ENCODE results near the gene CCT8.

CCT8 gene, protein sequence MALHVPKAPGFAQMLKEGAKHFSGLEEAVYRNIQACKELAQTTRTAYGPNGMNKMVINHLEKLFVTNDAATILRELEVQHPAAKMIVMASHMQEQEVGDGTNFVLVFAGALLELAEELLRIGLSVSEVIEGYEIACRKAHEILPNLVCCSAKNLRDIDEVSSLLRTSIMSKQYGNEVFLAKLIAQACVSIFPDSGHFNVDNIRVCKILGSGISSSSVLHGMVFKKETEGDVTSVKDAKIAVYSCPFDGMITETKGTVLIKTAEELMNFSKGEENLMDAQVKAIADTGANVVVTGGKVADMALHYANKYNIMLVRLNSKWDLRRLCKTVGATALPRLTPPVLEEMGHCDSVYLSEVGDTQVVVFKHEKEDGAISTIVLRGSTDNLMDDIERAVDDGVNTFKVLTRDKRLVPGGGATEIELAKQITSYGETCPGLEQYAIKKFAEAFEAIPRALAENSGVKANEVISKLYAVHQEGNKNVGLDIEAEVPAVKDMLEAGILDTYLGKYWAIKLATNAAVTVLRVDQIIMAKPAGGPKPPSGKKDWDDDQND

DNA sequence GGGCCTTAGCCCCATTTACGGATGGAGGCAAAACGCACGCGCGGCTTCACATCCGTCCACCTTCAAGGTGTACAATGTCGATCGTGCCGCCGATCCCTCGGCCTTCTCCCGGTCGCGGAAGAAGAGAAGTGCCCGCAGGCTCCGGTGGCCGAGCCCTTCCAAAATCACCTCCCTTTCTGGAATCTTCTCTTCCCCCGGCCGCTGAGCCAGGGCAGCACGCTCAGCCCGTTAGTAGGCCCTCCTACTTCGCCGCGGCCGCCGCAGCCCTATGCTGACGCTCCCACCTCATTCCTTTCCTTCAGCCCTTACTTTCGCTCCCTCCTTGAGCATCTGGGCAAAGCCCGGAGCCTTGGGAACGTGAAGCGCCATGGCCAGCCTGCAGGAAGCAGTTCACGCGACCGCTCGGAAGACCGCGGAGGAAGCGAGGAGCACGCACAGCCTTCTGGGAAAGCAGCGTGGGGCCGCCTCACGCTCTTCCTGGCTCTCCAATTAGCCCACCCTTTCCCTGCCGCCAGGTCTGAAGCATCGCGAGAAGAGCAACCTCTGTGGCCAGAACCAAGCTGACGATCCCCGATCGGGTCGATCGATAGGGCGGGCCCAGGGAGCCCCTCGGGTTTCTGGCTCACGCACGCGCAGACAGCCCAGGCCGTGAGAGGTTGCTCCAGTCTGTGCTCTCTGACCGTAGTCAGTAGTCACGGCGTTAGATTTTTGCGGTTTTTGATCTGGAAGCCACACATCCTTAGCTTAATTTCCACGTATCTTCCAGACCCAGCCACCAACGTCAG is at the start of gene CCT8:
CCT8 (minus strand) TSS at position 427 of the 785 bp plus-strand sequence; CDS start at position 369, 58 bp downstream.
- peak; percentile 97 to 100 (median 98) for DNase-seq
- intact Hi-C loops (cut with DNase I) = loop anchor here (2.0 to 5.0 kb wide), 2 partner anchors 49 to 224 kb away; partner anchors contain the start of genes BACH1 and USP16

DNA sequence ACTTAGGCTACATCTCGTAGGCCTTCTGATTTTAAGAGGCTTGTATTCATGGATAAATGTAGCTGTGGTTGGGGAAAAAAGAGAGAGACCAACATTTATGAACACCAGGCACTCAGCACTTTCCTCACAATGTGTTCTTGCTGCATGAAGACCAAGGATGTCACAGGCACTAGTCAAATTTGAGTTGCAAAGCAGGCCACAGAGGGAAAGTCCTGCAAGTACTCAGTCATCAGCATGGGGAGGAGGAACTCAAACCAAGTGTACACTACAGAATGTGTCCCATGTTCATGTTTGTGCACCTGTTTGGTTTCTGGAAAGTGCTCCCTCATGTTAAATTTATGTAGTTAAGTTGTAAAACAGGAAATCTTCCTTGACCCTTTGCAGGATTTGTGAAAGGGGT is 48.3 kb upstream of the CCT8 start:
- intact Hi-C loops (cut with DNase I) = no loop called here
- no peak for DNase-seq

DNA sequence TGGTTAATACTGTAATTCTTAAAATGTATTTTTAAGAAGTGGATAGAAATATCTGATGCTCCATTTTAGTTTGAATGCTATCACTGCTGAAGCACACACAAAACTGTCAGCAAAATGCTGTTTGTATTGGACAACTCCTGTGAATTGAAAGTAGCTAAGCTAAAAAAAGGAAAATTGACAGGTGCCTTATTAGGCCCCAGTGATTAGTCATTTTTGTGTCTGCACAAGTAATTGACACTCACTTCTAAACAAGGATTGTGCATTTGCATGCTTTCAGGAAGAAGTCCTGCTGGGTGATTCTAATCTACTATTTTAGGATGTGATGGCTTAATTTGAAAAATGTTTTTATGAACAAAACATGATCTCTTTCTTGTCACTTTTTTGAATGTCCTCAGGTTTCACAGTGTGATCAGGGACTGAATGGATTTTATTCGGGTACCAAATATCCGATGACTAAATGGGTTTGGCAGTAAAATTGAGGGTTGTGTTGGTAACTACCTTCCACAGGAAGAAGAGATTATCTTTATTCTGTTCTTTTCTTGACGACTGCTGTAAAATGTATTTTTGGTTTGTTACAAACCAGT is 44.0 kb upstream of the CCT8 start:
- DNase-seq = no peak
- intact Hi-C loops (cut with DNase I) = no loop called here

DNA sequence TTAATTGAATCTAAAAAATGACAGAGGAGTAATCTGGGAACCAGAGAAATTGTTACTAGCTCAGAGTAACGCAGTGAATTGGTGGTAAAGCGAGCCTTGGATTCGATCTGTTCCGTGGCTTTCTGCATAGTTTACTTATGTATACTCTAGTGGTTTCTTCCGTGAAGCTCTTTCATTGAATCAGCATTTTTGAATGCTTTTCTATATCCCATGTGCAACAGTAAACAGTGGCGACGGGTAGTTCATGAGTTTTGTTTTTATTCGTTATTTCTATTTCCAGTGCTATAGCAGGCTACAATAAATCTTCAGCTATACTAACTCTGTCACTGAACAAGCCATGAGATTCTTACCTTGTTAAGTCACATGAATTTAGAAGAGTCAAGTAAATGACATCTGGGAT is 42.5 kb upstream of the CCT8 start:
- no peak for DNase-seq
- intact Hi-C loops (cut with DNase I) = no loop called here

DNA sequence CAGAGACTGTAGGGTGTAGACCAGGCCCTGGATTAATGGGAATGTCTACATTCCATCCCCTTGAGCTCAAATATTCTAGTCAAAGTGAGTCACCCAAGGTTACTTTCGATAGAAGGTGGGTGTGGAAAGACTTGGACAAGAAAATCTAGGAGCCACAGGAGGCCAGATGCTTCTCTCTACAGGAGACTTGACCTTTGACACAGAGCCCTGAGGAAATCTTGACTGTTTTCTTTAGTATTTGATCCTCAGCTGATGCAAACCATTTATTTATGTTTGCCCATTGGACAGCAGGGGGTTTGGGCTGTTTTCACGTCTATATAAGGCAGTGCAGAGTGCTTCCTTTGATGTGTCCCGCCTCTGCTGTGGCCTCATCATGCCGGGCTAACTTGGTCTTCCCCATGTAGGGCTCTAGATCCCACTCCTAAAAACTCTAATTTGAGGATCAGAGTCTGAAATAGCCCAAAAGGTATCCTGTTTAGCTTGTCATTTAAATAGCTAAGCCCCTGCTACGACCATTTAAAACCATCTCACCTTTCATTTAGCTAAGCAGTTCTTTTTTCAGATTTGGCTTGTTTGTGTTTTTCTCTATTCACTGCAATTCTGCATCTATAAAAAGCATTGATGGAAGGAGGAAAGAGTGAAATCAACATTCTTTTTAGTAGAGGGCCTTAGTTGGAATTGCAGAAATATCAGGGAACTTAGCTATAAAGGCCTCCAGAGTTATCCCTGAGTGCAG is 41.5 kb upstream of the CCT8 start:
- intact Hi-C loops (cut with DNase I) = no loop called here

DNA sequence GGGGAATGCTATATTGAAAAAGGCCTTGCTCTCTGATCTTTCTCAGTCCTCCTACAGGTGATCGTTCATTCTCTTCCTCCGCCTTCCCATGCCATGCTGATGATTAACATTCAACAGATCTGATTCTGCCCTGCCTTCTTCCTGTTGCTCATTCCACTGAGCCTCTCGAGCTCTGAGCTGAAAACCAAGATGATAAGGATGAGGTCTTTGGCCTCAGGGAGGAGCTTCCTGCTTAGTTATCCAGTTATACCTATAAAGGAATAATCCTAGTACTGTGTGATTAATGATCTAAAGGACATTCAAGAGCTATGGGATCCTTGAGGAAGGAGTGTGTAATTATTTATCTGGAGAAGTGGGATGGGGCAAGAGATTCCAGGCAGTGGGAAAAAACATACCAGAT is 31.8 kb upstream of the CCT8 start:
- no peak for DNase-seq
- intact Hi-C loops (cut with DNase I) = no loop called here

More for the DNA sequence above, 41.5 kb upstream of the CCT8 start:
- no peak for DNase-seq

DNA sequence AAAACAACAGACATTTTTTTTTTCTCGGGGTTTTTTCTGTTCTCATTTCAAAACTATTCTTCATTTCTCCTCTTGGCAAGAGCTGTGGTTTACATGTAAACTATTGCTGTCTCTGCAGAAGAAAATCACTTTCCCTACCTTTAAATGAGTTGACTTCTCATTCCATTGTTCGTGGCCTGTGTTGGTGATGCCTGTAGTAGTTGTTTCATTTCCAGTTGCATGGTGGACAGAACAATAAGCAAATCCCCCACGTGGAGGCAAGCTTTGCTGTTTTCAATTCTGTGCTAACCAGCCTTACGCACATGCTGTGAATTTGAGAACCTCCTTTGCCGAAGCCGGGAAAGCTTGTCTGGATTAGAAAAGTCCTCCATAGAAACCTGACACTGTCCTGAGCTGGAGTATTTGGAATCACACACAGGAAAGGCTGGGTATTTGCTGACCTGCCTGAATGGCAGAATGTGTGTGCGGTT is 30.8 kb upstream of the CCT8 start:
- intact Hi-C loops (cut with DNase I) = no loop called here
- no peak for DNase-seq

DNA sequence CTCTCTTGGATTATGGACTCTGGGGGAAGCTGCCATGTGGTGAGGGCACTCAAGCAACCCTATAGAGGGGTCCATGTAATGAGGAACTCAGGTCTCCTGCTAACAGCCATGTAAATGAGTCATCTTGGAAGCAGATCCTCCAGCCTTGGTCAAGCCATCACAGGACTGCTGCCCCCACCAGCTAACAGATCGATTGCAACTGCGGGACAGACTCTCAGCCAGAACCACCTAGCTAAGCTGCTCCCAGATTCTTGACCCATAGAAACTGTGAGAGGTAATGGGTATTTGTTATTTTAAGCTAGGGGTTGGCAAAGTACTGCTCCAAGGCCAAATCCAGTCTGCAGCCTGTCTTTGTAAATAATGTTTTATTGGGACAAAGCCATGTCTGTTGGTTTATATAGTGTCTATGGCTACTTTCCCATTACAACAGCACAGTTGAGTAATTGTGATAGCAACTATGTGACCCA is 29.4 kb upstream of the CCT8 start:
- DNase-seq = no peak
- intact Hi-C loops (cut with DNase I) = no loop called here

DNA sequence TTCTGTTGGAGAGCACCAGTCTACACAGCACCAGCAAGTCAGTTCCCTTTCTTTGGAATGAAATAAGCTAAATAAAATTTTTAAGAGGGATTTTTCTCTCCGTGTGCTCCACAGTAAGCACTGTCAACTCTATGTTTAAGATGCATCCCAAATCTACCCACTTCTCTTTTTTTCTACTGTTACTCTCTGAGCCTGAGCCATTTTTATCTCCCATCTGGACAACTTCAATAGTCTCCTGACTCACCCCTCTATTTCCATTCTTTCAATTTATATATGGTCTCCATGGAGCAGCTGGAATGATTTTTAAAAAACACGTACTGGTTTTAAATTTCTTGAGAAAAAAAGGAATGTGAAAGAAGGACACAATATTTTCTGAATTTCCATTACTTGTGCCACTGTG is 24.7 kb upstream of the CCT8 start:
- intact Hi-C loops (cut with DNase I) = loop anchor here (10.0 kb wide), 1 partner anchor 757 kb away; no protein-coding TSS in a partner anchor
- DNase-seq = no peak

DNA sequence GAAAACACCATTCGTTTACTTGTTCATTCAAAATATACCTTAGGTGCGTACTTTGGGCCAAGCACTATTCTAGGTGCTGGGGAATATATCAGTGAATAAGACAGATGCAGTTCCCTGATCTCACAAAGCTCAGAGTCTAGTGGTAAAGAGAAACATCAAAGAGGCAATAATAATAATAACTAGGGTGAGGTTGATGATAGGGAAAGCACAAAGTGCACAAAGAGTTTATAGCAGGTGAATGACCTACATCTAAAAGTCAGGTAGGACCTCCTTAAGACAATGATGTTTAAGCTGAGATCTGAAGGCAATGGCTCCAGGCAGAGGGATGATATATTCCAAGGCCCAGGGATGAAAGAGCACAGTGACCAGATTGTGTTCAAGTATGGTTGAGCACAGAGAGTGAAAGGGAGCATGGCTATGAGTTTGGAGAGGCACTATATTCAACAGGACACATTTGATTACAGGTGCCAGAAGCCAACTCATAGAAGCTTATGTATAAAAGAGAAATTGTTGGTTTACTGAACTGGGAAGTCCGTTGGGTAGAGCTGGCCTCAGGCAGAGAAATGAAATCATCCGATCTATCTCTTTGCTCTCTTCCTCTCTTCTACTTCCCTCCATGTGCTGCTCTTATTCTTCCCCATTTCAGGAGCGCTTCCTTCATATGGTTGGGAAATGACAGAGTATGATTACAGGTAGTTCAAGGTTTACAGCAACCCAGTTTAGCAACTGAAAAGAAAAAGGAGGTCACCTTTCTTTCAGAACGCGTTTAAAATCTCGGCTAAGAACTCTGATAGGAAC is 23.0 kb upstream of the CCT8 start:
- DNase-seq = no peak
- intact Hi-C loops (cut with DNase I) = loop anchor here (10.0 kb wide), 1 partner anchor 758 kb away; no protein-coding TSS in a partner anchor

DNA sequence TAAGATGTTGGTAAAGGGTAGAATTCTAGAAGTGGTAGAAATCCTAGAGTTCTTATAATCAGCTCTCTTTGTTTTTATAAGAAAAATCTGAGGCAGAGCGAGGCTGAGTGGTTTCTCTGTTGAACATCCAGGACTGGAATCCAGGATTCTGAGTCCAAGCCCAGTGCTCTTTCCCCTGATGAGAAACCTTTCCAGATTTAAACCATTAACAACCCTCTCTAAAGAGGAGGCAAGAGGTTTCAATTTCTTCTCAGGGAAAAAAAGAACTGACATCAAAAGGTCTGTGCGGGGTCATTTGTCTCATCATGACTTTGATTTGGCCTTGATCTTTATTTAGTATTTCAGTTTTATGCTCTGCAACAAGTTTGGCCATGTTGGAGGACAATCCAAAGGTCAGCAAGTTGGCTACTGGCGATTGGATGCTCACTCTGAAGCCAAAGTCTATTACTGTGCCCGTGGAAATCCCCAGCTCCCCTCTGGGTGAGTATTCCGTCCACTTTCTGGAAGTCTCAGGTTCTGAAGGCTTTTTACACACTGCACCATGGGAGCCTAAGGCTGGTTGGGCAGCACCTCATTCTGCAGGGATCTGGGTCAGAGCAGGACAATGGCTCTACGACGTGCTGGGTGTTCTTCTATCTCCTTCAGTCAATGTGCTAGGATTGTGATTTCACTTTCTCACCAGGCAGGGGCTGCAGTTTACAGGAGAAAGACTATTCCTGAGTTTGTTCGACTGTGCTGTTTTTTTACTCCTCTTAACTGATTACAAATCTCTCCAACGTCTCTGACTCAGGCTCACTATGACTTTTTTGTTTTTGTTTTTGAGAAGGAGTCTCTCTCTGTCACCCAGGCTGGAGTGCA is 18.9 kb upstream of the CCT8 start:
- no peak for DNase-seq
- intact Hi-C loops (cut with DNase I) = loop anchor here (10.0 kb wide), 1 partner anchor 762 kb away; no protein-coding TSS in a partner anchor

DNA sequence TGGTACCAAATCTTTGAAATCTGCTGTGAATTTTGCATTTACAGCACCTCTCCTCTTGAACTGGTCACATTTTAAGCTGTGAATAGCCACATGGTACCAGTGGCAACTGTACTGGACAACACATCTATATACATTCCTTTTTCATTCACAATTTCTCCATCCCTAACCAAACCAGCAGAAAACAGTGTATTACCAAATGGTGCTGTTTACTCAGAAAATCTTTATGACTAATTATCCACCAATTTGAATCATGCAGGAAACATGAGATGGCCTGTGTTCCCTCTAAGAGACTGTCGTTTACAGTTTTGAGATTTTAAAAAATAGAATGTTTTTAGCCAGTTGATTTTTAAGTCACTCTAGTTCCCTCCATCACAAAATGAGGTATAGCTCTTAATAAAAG is 17.6 kb upstream of the CCT8 start:
- no peak for DNase-seq
- intact Hi-C loops (cut with DNase I) = loop anchor here (2.0 to 10.0 kb wide), 2 partner anchors 282 to 764 kb away; no protein-coding TSS in a partner anchor

DNA sequence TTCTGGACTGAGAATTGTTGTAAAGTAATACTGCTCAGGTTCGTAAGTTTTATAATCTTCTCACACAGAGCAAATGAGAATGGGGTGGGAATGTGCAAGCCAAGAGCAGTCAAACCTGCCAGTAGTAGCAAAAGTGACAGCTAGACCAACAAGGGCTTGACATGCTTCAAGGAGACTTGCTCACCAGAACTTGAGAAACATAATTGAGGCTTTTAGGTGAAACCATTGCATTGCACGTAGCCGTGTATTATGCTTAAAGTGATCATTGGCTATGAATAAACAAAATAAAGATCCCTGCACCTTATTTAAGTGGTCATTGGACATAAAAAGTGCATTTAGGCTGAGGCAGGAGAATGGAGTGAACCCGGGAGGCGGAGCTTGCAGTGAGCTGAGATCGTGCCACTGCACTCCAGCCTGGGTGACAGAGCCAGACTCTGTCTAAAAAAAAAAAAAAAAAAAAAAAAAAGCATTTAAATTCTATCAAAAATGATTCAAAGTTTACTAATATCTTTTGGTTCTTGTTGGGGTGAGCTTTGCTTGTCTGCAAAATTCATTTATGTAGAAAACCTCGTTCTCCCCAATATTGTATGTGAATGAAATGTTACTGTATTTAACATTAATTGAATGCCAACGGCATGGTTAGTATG is 11.8 kb upstream of the CCT8 start:
- DNase-seq = no peak
- intact Hi-C loops (cut with DNase I) = no loop called here

DNA sequence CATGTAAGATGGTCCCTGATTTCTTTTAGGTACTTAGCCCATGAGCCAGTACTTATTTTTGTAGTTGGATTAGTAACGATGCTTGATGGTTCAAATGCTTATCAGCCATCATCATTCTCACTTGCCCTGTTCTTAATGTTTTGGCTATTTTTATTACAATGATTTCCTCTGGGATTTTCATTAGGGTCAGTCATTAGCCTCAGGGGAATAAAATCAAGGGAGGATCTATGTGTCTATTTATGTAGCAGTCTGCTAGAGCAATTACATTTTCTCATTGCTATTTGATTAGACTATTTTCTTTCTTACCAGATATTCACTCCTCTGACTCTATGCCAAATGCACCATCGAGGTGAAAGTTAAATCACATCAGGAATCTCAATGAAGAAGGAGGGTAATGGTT is 10.9 kb upstream of the CCT8 start:
- DNase-seq = no peak
- intact Hi-C loops (cut with DNase I) = no loop called here

DNA sequence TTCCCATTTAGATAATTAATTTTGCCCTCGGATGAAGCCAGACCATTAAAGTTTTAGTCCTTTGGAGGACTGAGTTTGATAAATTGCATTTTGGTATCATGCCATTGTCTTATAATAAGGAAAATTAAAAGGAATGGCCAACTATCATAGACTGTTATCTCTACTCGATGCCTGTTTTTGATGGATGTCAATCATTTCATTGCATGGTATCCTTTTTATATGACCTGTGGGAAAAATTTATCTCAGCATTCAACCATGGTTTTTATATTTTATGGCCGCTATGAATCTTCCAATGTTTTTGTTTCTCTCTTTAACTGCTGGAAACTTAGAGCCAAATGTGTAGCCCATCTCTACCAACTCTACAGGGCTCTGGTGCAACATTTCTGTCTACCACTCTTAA is 9.9 kb upstream of the CCT8 start:
- intact Hi-C loops (cut with DNase I) = no loop called here
- DNase-seq = no peak

DNA sequence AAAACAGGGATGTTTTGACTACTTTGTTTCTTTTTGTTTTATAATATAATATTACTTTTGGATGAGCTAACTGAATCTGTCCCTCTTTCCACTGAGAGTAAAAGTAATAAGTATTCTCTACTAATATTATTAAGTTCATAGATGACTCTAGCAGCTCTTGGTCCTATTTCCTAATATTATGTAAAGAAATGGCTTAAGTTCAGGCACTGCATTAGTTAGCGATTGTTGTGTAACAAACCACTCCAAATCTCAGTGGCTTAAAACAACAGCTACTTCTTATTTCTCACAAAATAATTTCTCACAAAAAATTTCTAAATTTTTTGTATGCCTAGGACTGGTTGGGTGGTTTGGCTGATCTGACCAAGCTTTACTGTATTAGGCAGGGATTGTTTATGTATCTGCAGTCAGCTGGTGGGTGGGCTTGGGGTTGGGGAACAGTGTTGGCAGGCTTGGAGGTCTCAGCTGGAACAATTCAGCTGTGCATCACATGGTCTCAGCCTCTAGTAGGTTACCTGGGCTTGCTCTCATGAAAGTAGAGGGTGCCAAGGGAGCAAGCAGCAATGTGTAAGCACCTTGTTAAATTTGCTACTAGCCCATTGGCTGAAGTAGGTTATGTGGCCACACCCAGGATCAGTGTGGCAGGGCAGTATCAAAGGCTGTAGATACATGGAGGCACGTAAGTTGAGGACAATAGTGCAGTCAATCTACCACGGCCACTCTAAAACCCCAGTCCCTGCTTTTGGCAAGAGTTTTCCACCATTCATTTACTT is 8.8 kb upstream of the CCT8 start:
- intact Hi-C loops (cut with DNase I) = no loop called here
- DNase-seq = no peak

DNA sequence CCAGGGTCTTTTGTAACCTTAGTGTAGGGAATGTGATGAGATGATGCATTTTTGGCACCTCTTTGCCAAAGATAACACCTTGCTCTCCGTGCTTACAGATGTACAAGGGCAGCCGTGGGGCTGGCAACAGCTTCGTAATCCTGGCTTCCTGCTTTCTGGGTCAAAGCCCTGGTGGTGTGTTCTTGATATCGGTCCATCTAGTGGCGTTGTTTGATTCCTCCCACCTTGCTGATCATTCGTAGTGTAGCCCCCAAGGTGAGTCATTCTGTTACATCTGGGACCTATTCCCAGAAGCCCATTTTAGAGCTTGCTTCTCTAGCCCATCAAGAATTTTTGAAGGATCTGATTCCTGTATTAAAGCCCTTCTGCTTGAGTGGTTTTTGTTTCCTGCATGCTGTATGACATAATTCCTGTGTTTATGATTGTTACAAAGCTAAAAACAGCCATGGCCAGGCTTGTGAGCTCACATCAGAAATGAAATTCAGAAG is 7.0 kb upstream of the CCT8 start:
- intact Hi-C loops (cut with DNase I) = no loop called here
- DNase-seq = no peak
